HG02571 (cell line): ENCODE measurements around the gene CLTCL1.

ENCODE experiments used
- ATAC-seq: cut with Tn5 transposase; IDR thresholded peaks from one replicate; pipeline ENCODE4 v1.9.1; 2021; ENCODE audit warnings: mild to moderate bottlenecking, moderate library complexity; ENCODE audit not compliant: unreplicated experiment

CLTCL1 gene

DNA sequence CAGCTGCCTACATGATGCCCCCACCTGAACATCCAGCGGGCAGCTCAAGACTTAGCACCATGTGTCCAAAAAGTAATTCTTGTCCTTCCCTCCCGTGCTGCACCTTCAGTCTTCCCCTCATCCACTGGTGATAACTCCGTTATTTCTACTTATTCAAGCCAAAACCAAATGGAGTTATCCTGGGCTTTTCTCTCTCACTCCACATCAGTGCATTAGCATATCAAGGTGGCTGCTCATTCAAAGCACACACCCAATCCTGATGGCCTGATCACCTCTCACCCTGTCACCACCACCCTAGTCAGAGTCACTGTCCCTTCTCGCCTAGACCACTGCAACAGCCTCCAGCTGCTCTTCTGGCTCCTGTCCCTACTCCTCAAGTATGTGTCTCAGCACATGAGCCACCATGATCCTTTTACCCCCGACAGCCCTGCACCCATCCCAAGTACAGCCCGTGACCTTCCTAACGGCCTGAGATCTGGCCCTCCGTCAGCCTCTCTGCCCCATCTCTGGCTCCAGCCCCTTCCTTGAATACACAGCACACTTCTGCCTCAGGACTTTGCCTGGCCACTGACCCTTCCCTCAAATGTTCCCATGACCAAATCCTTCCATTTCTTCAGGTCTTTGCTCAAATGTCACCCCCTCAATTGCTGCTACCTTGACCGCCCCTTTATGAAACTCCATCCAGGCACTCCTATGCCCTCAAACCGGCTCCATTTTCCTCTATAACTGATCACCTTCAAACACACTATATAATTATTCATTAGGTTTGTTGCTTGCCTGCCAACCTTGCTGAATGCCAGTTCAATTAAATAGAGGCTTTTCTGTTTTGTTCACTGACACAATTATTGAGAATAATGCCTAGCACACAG lies 93.3 kb downstream of the CLTCL1 start:
- no peak for ATAC-seq

- no peak for ATAC-seq
Observed at GRCh38 chr22:19196841-19197612, 94.5 kb downstream of the CLTCL1 start.

DNA sequence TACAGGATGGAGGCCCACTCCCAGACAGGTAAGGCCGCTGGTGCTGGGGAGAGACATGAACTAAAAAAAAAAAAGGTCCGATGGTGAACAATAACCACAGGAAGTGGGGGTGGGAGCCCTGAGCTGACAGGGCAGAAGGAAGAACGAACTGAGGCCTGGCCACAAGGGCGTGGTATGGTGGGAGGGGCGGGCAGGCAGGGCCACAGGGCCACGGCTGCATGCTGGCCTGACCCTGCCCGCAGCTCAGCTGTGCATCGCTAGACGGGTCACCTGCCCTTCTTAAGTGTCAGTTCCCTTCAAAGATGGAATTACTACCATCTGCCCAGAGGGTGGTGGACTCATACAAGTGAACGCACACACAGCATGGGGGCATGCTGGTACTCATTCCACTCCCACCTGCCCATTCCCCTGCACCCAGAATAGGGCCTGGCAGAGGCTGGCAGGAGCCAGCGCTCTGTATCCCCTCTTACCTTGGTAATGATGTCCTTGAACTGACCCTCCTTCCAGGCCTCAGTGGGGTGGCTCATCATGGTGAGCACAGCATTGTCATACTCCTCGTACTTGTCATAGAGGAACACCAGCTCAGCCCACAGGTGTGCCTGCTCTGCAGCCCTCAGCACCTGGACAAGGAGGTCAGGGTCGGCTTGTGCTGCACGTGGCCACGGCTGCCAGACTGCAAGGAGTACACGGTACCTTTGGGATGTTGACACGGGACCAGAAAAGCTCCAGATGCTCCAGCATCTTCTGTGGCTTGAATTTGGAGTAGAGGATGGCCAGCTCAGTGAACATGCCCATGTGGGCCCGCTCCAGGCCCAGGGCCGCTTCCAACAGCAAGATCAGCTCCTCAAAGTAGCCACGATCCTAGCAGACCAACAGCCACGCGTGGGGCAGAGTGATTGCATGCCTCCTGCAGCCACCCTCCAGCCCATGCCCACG lies 95.5 kb downstream of the CLTCL1 start:
- ATAC-seq: no peak

DNA sequence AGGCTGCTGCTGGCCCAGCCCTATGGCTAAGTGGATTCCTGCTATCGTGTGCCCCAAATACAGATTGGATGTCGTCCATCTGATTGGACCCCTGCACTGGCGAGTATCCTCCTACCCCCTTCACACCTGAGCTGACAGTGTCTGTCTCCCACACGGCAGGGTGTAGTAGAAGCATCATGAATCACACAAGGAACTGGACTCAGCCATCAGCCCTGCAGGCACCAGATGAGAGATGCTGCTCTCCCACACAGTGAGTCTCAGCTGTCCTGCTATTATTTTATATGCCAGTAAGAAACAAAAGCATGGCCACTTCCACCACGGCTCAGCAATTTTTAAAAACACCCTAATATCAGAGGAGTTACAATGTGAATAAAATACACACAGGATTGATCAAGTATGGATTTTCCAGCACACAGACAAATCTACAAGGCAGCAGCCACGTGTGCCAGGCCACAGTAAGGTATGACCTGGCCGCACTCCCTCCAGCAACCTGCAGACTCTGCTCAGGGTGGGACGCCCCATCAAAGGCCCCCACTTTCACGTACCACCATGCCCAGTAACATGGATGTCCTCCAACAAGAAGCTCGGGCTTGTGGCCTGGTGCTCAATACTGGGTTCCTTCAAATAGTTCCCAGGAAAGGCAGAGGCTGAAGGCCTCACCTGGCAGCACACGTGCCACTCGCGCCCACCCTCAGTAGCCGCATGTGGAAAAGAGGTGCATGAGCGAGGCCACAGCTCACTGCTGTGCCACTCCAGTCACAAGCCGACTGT lies 96.6 kb downstream of the CLTCL1 start:
- no peak for ATAC-seq

DNA sequence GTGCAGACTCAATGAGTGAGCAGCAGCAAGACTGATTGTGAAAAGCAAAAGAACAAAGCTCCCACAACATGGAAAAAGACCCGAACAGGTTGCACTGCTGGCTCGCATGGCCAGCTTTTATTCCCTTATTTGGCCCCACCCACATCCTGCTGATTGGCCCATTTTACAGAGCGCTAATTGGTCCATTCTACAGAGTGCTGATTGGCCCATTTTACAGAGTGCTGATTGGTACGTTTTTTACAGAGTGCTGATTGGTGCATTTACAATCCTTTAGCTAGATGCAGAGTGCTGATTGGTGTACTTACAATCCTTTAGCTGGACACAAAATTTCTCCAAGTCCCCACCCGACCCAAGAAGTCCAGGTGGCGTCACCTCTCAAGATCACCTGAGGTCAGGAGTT lies 97.6 kb downstream of the CLTCL1 start:
- no peak for ATAC-seq

DNA sequence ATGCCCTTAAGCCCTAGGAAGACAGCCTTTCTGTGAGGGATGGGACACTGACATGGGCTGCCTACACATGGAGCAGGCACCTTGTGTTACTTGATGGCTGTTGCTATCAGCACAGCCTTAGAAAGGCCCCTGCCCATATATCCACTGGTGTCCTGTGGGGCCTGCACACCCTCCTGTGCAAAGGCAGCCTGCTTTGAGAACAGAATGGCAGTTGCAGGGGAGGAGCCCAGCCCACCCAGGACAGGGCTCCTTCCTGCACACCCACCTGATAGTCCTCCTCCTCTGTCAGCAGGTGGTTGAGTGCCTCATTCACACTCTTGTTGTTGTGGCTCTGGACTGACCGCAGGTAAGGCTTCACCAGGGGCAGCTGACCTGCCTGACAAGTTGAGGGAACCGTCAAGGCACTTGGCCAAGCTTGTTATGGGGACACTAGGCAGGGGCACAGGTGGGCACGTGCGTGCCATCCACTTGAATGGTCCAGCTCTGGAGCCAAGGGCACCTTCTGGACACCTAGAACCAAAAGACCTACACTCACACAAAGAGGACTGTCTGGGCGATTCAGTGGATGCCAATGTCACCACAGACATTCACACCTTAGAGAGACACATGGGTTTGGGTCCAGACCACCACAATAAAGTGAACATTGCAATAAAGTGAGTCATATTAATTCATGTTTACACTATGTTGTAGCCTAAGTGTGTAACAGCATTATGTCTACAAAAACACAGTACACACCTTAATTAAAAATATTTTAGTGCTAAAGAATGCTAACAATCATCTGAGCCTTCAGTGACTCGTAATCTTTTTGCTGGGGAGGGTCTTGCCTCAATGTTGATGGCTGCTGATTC lies 103.6 kb downstream of the CLTCL1 start:
- ATAC-seq: no peak

GRCh38 chr22:19184276-19184997 lies 107.1 kb downstream of the CLTCL1 start:
- ATAC-seq: no peak

GRCh38 chr22:19183216-19183615 lies 108.3 kb downstream of the CLTCL1 start:
- no peak for ATAC-seq

DNA sequence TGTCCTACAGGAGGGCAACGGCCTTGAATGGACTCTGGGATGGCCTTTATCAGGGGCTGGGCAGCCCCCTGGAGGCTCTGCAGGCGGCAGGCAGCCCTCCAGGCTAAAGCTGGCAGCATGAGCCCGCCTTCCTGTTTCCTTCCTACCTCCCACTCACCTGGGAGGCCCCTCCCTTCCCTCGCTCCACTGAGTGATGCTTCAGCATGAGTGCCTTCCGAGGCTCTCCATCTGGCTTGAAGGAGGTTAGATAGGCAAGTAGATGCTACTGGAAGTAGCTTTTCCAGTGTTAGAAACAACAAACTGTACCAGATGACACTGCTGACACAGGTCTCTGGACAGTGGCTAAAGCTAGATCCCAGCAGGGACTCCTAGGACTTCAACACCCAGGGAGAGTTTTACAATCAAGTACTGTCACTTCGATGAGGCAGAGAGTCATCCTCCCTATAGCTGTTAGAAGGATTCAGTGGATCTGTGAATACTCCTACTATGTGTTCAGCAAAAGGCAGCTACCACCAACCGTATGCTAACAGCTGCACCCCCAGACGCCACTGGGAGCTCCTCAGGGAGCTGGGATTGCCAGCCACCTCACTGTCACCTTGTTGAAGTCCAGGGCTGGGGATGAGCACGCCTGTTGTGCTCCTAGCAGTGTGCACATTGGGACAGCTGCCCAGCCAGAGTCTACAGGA lies 108.9 kb downstream of the CLTCL1 start:
- no peak for ATAC-seq

DNA sequence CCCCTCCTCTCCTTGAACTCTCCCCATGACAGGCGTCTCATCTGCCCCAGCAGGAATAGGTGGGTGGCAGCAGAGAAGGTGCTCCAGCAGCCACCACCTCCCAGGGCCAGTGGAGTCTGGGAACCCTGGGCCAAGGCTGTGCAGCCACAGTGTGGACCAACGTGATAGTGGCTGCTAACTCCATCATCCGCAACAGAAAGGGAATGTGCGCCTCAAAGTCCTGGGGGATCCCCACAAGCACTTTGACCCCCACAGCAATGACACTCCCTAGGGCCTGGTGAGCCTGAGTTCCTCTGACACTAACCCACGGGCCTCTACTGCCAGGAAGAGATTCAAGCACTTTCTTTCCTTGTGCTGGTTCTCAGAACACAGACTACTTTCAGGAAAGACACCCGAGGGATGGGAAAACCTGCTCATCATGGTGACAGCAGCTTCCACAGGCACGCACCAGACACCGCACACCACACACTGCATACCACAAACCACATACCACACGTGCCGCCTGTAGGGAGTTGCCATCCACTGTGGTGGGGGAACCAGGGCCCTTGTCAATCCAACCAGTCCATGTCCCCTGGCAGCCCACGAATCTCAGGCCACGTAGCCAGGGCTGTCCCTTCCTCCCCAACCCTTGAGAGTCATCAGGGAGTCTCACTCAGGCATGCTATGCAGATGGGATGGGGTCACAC lies 109.6 kb downstream of the CLTCL1 start:
- ATAC-seq: no peak

DNA sequence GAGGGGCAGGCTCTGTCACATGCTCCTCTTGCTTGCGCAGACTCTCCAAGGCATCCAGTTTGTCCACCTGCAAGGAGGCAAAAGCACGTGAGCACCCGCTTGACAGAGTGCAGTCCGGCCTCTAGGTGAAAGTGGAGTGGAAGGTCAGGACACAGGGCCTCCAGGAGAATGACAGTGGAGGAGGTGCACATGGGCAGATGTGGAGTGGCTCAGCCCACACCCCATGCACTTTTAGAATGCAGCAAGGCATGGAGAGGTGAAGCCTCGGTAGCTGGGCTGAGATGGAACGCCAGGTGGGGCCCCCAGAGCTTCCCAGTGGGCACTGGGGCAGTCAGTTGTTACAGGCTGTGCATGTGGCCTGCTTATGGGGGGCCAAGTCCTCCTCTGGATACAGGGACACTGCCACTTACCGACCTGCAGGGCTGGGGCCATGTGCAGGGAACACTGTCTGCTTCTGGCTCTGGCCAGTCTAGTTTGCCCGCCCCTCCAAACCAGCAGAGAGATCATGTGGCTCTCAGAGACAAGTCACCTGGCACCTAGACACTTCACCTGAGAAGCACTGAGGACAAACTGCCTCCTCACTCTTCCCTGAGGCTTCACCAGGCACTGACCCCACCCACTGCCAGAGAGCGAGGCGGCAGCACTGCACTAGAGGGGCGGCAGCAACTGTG lies 110.6 kb downstream of the CLTCL1 start:
- ATAC-seq: no peak

- ATAC-seq: no peak
Observed at GRCh38 chr22:19180234-19180633, 111.3 kb downstream of the CLTCL1 start.

GRCh38 chr22:19179497-19180048 lies 111.9 kb downstream of the CLTCL1 start:
- ATAC-seq: no peak

DNA sequence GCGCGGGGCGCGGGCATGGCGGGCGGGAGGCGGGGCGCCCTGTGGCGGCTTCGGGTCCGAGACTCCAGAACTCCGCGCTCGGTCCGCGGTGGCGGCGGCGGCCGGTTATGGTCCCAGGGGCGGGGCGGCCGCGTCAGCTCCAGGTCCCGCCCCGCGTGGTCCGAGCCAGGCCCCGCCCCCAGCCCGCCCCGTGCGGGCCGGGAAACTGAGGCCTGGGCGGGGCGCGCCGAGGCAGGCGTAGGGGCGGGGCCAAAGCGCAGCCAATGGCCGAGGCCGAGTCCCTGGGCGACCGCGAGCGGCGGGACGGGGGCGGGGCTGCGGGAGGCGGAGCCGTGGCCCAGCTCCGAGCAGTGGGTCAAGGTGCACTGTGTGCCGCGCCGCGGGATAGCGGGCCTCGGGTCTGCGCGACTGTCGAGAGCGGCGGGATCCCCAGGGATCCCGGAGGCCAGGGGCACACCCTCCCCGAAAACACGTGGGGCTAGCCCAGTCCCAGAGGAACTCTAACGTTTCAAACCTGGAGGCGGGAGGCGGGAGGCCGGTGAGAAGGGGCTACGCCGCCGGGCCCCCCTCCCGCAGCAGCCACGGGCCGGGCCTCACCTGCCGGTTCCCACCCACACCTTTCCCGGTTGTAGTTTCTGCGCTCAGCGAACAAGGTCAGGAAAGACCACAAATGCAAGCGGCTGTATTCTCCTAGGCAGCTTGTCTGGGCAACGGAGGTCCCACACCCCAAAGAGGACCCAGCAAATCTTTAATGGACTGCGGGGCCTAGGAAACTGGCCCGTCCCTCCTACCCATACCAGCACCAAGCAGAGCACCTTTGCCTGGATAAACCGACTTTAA lies 112.6 kb downstream of the CLTCL1 start, which contains the start of gene SLC25A1:
Gene SLC25A1 (minus strand): TSS at position 80 of the 840 bp plus-strand sequence. CDS start 63 bp downstream, at position 17.
- ATAC-seq: peak; percentile 61

DNA sequence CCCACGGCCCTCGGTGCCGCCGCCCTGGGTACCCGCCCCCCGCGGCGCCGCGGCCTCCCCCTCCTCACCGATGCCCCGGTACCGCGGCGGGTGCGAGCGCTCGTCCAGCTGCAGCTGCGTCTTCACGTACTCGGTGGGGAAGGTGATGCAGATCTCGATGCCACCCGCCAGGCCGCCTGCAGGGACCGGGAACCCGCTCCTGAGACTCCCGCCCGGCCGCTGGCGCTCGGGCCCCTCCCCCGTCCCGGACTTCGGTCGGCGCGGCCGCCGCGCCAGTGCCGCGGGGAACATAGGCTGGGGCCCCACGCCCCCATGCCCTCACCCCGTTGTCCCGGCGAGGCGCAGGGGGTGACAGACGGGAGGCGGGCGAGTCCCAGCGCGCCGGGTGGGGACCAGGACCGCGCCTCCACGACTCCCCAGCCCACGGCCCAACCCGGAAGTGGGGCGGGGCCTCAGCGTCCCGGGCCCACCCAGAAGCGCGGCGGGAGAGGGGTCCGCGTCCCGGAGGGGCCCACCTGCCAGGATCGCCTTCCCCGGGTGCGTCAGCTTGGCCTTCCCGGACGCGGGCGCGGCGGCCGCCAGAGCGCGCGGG lies 113.4 kb downstream of the CLTCL1 start:
- peak; percentile 26 for ATAC-seq
